Naive thymus-derived CD4-positive, alpha-beta T cell (primary cell): Measurements from ENCODE around the gene LYRM7. TPM values are rescaled to one million over a fixed set of nuclear protein-coding genes. Genes with fewer than 3 reads are reported as not detected.
A peak's percentile ranks its signal among the peaks of the same experiment; 100 is the strongest.

ENCODE experiments used
- ATAC-seq: fragments of 150-1000 bp; cut with Tn5 transposase; 2 replicates; pipeline ENCODE4 v1.10.0; 2021; ENCODE audit warnings: mild to moderate bottlenecking, moderate library complexity
- CTCF ChIA-PET: fragments of 350-600 bp; sonication (Branson Sonifier 250); formaldehyde crosslinking; loops from one replicate; lab custom pipeline; 2021; ENCODE audit warnings: antibody characterized with exemption; lab: Charles Lee
- POLR2A ChIA-PET: fragments of 350-600 bp; sonication (Branson Sonifier 250); formaldehyde crosslinking; loops from one replicate; lab custom pipeline; 2021; ENCODE audit warnings: antibody characterized with exemption, inconsistent platforms; lab: Charles Lee
- DNase-seq, 9 donors: peaks; one replicate each; pipeline versions ENCODE4 v3.0.0 to v3.0.0-alpha.2; 2020 to 2022; ENCODE audit warnings: mixed read lengths in 1 of 9
- H3K27ac ChIP-seq: one replicate; pipeline ENCODE4 v1.7.0; 2013; ENCODE audit warnings: mild to moderate bottlenecking, low read depth, low read length, moderate library complexity
- H3K27me3 ChIP-seq, 2 donors: one replicate each; pipeline ENCODE4 v1.7.0; 2013; ENCODE audit warnings: low read length in 2 of 2, mild to moderate bottlenecking in 2 of 2, moderate library complexity in 2 of 2; ENCODE audit not compliant: control insufficient read depth in 2 of 2, insufficient read depth in 2 of 2
- H3K36me3 ChIP-seq, 3 experiments: 1 replicate in 2 of 3; 2 replicates in 1 of 3; pipeline ENCODE4 v1.7.0; 2013; ENCODE audit warnings: low read length in 3 of 3, mild to moderate bottlenecking in 3 of 3, moderate library complexity in 1 of 3; ENCODE audit not compliant: insufficient read depth in 3 of 3, control insufficient read depth in 2 of 3
- H3K4me1 ChIP-seq, 2 donors: one replicate each; pipeline ENCODE4 v1.7.0; 2013; ENCODE audit warnings: low read length in 2 of 2, mild to moderate bottlenecking in 2 of 2, moderate library complexity in 1 of 2; ENCODE audit not compliant: control insufficient read depth in 2 of 2, insufficient read depth in 2 of 2
- H3K4me3 ChIP-seq: 2 replicates; pipeline ENCODE4 v1.7.0; 2013; ENCODE audit warnings: mild to moderate bottlenecking, low read length
- H3K9me3 ChIP-seq, 3 experiments: 1 replicate in 2 of 3; 2 replicates in 1 of 3; pipeline ENCODE4 v1.7.0; 2013; ENCODE audit warnings: low read length in 3 of 3; ENCODE audit not compliant: control insufficient read depth in 2 of 3
- H3K27ac Mint-ChIP-seq, 9 donors: one replicate each; pipeline ENCODE4 v1.8.0; 2020 to 2022; ENCODE audit warnings: mixed read lengths in 9 of 9, mild to moderate bottlenecking in 8 of 9, moderate library complexity in 5 of 9, inconsistent platforms in 2 of 9
- H3K27me3 Mint-ChIP-seq, 5 donors: one replicate each; pipeline ENCODE4 v1.8.0; 2021 to 2022; ENCODE audit warnings: mixed read lengths in 5 of 5, mild to moderate bottlenecking in 1 of 5
- H3K36me3 Mint-ChIP-seq, 5 donors: one replicate each; pipeline ENCODE4 v1.8.0; 2020 to 2022; ENCODE audit warnings: mixed read lengths in 5 of 5, mild to moderate bottlenecking in 3 of 5, inconsistent platforms in 1 of 5
- H3K4me1 Mint-ChIP-seq, 7 donors: one replicate each; pipeline ENCODE4 v1.8.0; 2020 to 2022; ENCODE audit warnings: mixed read lengths in 7 of 7, mild to moderate bottlenecking in 3 of 7, inconsistent platforms in 1 of 7
- H3K4me3 Mint-ChIP-seq, 10 donors: one replicate each; pipeline ENCODE4 v1.8.0; 2020 to 2022; ENCODE audit warnings: mild to moderate bottlenecking in 10 of 10, mixed read lengths in 10 of 10, moderate library complexity in 6 of 10, inconsistent platforms in 2 of 10
- H3K9me3 Mint-ChIP-seq, 11 donors: one replicate each; pipeline ENCODE4 v1.8.0; 2020 to 2022; ENCODE audit warnings: mixed read lengths in 11 of 11, mild to moderate bottlenecking in 4 of 11, inconsistent platforms in 1 of 11, moderate library complexity in 1 of 11
- intact Hi-C, 2 donors: fragments of 100-400 bp; cut with micrococcal nuclease; formaldehyde crosslinking; loops; one replicate each; pipeline ENCODE4 v1.15.1; 2023
- polyA plus RNA-seq, 2 donors: library from polyadenylated mRNA; unstranded; fragments of 300-500 nt; fragmentation: Illumina TruSeq; gene quantifications; one replicate each; pipeline ENCODE4 v1.2.3, GENCODE V29; 2021
- total RNA-seq, 6 experiments: library from RNA in 5 of 6; stranded (reverse) in 5 of 6; gene quantifications; 1 replicate in 5 of 6; 2 replicates in 1 of 6; pipeline ENCODE4 v1.2.3 and lab custom pipeline; 2021 to 2026

Gene LYRM7
- total and polyA plus RNA-seq, 7 experiments from 2014 or later: 3.6 to 18.8 (median 11.8) TPM

DNA sequence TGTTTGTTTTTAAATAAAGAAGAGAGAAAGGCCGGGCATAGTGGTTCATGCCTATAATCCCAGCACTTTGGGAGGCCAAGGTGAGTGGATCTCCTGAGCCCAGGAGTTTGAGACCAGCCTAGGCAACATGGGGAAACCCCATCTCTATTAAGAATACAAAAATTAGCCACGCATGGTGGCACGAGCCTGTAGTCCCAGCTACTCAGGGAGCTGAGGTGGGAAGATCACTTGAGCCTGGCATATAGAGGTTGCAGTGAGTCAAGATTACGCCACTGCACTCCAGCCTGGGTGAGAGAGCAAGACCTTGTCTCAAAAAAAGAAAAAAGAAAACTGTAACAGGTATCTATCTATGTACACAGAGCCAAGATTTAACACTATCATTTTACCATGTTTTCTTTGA, 58.9 kb downstream of the LYRM7 start:
- H3K4me3 Mint-ChIP-seq: no peak overlapping the region
- ATAC-seq (no peak), DNase-seq (no peak)
- peaks cover 4 to 15% of the 10 kb centered on the region in 2 donors for H3K4me1 ChIP-seq
- H3K27me3 ChIP-seq: no peaks in the 10 kb centered on the region
- H3K27ac Mint-ChIP-seq: peak overlapping the region in 1 of 9 donors; percentile 47
- H3K9me3 ChIP-seq: no peaks in the 10 kb centered on the region
- peaks cover 0 to 1% (median 0%) of the 10 kb centered on the region in 5 donors for H3K36me3 Mint-ChIP-seq
- H3K27me3 Mint-ChIP-seq: no peaks in the 10 kb centered on the region
- ChIA-PET CTCF (no interaction called here), POLR2A (interaction anchor here (0.8 kb wide), 1 partner anchor 20 kb away, joined by 3 read pairs; no protein-coding TSS in a partner anchor)
- intact Hi-C loops: loop anchor here in 1 of 2 donors (2.0 kb wide), 1 partner anchor 19 kb away; no protein-coding TSS in a partner anchor
- no peaks in the 10 kb centered on the region for H3K9me3 Mint-ChIP-seq
- no peak overlapping the region for H3K4me3 ChIP-seq
- no peaks in the 10 kb centered on the region for H3K36me3 ChIP-seq
- H3K27ac ChIP-seq: no peak overlapping the region
- peaks cover 6 to 32% (median 19%) of the 10 kb centered on the region in 7 donors for H3K4me1 Mint-ChIP-seq

DNA sequence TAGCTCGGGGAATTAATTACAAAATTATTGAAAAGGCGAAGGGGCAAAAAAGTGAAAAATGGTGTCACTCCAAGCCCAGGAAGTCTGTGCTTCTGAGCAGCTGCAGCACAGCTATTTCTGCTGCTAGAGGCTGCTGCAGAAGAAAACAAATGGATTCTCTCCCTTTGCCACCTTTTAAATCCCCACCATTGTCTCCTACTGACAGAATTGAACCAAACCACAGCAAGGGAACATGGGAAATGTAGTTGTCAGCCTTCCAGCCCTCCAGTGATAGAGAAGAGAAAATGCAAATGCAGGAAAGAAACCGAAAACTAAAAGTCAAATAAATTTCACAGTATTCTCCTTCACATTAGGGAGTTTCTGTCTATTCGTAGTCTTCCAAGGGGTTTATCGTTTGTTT, 59.7 kb downstream of the LYRM7 start:
- Histone ChIP-seq H3K36me3 (no peaks in the 10 kb centered on the region), H3K9me3 (no peaks in the 10 kb centered on the region), H3K27ac (no peak overlapping the region), H3K27me3 (no peaks in the 10 kb centered on the region), H3K4me1 (peaks cover 0 to 9% of the 10 kb centered on the region in 2 donors), H3K4me3 (no peak overlapping the region)
- Mint-ChIP-seq H3K4me1 (peaks cover 6 to 32% (median 19%) of the 10 kb centered on the region in 7 donors), H3K9me3 (no peaks in the 10 kb centered on the region), H3K4me3 (peak overlapping the region in 3 of 10 donors; percentile 11 to 45 (median 24)), H3K36me3 (peaks cover 0 to 5% (median 0%) of the 10 kb centered on the region in 5 donors), H3K27ac (peak overlapping the region in 7 of 9 donors; percentile 26 to 72 (median 47)), H3K27me3 (no peaks in the 10 kb centered on the region)
- ChIA-PET POLR2A (interaction anchor here (0.6 to 0.8 kb wide), 2 partner anchors 21 to 124 kb away, joined by 3 read pairs; no protein-coding TSS in a partner anchor), CTCF (no interaction called here)
- DNase-seq (no peak), ATAC-seq (no peak)
- intact Hi-C loops: loop anchor here in 1 of 2 donors (2.0 kb wide), 1 partner anchor 20 kb away; no protein-coding TSS in a partner anchor

DNA sequence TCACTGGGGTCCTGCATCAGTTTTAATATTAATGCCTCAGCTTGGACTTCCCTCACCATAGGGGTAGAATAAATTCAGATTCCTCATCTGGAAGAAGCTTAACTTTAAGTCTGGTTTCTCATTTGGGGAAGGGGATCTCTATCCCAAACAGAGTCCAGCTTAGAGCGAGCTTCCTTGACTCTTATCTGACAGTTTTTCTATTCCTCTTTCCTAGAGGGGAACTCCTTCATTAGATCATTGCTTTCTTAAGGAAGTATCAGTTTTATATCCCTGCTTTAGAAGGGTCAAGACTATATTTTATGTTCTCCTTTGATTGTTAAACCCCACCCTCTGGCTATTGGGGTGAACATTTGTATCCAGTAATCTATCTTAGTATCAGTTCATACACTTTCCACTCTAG, 68.9 kb downstream of the LYRM7 start:
- Histone ChIP-seq H3K27me3 (no peaks in the 10 kb centered on the region), H3K4me1 (no peaks in the 10 kb centered on the region), H3K4me3 (no peak overlapping the region), H3K36me3 (no peaks in the 10 kb centered on the region), H3K9me3 (no peaks in the 10 kb centered on the region), H3K27ac (no peak overlapping the region)
- Mint-ChIP-seq H3K9me3 (peaks cover 0 to 6% (median 0%) of the 10 kb centered on the region in 11 donors), H3K36me3 (peaks cover 0 to 8% (median 0%) of the 10 kb centered on the region in 5 donors), H3K27me3 (no peaks in the 10 kb centered on the region), H3K4me3 (no peak overlapping the region), H3K27ac (no peak overlapping the region), H3K4me1 (peaks cover 0 to 11% (median 2%) of the 10 kb centered on the region in 7 donors)
- no peak for ATAC-seq
- DNase-seq: no peak
- intact Hi-C loops: loop anchor here in 1 of 2 donors (2.0 kb wide), 1 partner anchor 15 kb away; no protein-coding TSS in a partner anchor
- ChIA-PET POLR2A (interaction anchor here (0.6 to 1.6 kb wide), 2 partner anchors 11 to 35 kb away, joined by 3 to 4 read pairs; no protein-coding TSS in a partner anchor), CTCF (interaction anchor here (0.8 to 1.7 kb wide), 2 partner anchors 11 to 177 kb away, joined by 3 to 4 read pairs; no protein-coding TSS in a partner anchor)

DNA sequence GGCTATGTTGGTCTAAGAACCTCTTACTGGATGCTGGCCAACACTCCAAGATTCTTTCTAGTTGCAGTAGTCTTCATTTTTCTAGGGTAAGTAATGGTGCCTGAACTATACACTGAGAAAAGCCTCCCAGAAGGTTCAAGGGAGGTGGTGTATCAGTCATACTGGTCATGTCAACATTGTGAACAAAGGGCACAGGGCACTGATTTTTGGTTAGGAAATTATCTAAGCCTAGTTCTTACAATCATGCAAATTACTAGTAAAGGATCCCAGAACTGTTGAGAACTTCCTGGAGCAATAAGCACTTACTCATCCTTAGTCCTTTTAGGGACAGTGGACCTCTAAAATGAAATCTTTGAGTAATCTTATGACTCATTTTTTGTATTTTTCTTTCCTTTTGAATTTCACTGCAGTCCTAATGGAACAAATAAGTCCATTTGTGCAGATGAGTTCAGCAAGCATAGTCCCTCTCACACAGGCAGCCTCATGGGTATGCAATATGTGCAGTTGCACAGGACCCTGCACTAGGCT, 72.0 kb downstream of the LYRM7 start:
- ChIA-PET CTCF (no interaction called here), POLR2A (no interaction called here)
- peaks cover 0 to 21% (median 0%) of the 10 kb centered on the region in 5 donors for H3K36me3 Mint-ChIP-seq
- ATAC-seq (peak; percentile 41), DNase-seq (no peak)
- H3K4me3 Mint-ChIP-seq: no peak overlapping the region
- Histone ChIP-seq H3K4me1 (no peaks in the 10 kb centered on the region), H3K4me3 (no peak overlapping the region), H3K27me3 (no peaks in the 10 kb centered on the region), H3K9me3 (no peaks in the 10 kb centered on the region), H3K27ac (no peak overlapping the region), H3K36me3 (no peaks in the 10 kb centered on the region)
- H3K27ac Mint-ChIP-seq: peak overlapping the region in 1 of 9 donors; percentile 36
- peaks cover 0 to 8% (median 0%) of the 10 kb centered on the region in 7 donors for H3K4me1 Mint-ChIP-seq
- intact Hi-C loops: no loop called here
- H3K9me3 Mint-ChIP-seq: peaks cover 0 to 28% (median 4%) of the 10 kb centered on the region in 11 donors
- no peaks in the 10 kb centered on the region for H3K27me3 Mint-ChIP-seq

DNA sequence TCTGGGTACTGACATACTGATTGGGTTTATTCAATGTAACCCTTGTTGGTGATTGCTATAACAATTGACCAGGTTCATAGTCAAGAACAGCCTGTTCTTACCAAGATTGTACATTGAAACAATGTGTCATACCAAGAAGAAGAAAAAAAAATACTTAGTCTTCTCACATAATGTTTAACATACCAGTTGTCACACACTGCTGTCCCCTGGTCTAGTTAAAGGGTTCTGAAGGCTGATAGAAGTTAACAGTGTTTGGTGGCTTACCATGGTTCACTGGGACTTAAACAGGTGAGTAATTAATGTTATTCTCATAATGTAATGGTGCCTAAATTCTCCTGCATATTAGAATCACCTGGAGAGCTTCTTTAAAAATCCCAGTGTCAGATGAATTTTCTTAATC, 74.6 kb downstream of the LYRM7 start:
- DNase-seq (no peak), ATAC-seq (no peak)
- Mint-ChIP-seq H3K9me3 (peaks cover 0 to 28% (median 6%) of the 10 kb centered on the region in 11 donors), H3K4me3 (no peak overlapping the region), H3K36me3 (peaks cover 0 to 26% (median 0%) of the 10 kb centered on the region in 5 donors), H3K4me1 (peaks cover 11 to 22% (median 18%) of the 10 kb centered on the region in 7 donors), H3K27me3 (no peaks in the 10 kb centered on the region), H3K27ac (no peak overlapping the region)
- intact Hi-C loops: no loop called here
- H3K36me3 ChIP-seq: no peaks in the 10 kb centered on the region
- POLR2A ChIA-PET: interaction anchor here (0.6 to 2.6 kb wide), 3 partner anchors 17 to 31 kb away, joined by 3 to 13 read pairs (median 3); partner anchors contain the start of gene CDC42SE2
- H3K9me3 ChIP-seq: no peaks in the 10 kb centered on the region
- peaks cover 7 to 9% of the 10 kb centered on the region in 2 donors for H3K4me1 ChIP-seq
- no peak overlapping the region for H3K27ac ChIP-seq
- CTCF ChIA-PET: no interaction called here
- no peak overlapping the region for H3K4me3 ChIP-seq
- no peaks in the 10 kb centered on the region for H3K27me3 ChIP-seq

DNA sequence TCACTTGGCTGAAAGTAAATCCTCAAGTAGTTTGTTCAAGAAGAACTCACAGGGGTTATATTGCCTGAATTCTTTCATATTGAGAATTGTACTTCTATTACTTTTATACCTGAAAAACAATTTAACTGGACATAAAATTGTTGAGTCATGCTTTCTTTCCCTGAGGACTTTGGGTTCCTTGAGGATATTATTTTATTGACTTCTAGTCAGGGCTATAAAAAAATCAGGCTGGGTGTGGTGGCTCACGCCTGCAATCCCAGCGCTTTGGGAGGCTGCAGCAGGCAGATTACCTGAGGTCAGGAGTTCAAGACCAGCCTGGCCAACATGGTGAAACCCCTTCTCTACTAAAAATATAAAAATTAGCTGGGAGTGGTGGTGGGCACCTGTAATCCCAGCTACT, 75.2 kb downstream of the LYRM7 start:
- no peak overlapping the region for H3K4me3 Mint-ChIP-seq
- Histone ChIP-seq H3K4me3 (no peak overlapping the region), H3K9me3 (no peaks in the 10 kb centered on the region), H3K4me1 (peaks cover 8 to 13% of the 10 kb centered on the region in 2 donors), H3K27me3 (no peaks in the 10 kb centered on the region), H3K36me3 (no peaks in the 10 kb centered on the region), H3K27ac (no peak overlapping the region)
- DNase-seq: no peak
- H3K9me3 Mint-ChIP-seq: peaks cover 0 to 28% (median 6%) of the 10 kb centered on the region in 11 donors
- no peak for ATAC-seq
- ChIA-PET CTCF (interaction anchor here (0.6 kb wide), 1 partner anchor 136 kb away, joined by 3 read pairs; no protein-coding TSS in a partner anchor), POLR2A (interaction anchor here (1.0 to 10.9 kb wide), 2 partner anchors 18 to 32 kb away, joined by 3 to 237 read pairs; partner anchors contain the start of gene CDC42SE2)
- no peaks in the 10 kb centered on the region for H3K27me3 Mint-ChIP-seq
- peaks cover 0 to 26% (median 0%) of the 10 kb centered on the region in 5 donors for H3K36me3 Mint-ChIP-seq
- intact Hi-C loops: no loop called here
- H3K4me1 Mint-ChIP-seq: peaks cover 18 to 28% (median 25%) of the 10 kb centered on the region in 7 donors
- H3K27ac Mint-ChIP-seq: no peak overlapping the region
